GM19239 (cell line): ENCODE measurements around the gene TOR2A.

ENCODE experiments used
- DNase-seq: peaks from one replicate; pipeline ENCODE4 v3.0.0; 2011; ENCODE audit warnings: low spot score; ENCODE audit not compliant: insufficient read length
- FAIRE-seq: peaks from 2 replicates; lab custom pipeline; 2011; peaks lifted over from hg19 to GRCh38; lab: Jason Lieb, UNC

The TOR2A gene

DNA sequence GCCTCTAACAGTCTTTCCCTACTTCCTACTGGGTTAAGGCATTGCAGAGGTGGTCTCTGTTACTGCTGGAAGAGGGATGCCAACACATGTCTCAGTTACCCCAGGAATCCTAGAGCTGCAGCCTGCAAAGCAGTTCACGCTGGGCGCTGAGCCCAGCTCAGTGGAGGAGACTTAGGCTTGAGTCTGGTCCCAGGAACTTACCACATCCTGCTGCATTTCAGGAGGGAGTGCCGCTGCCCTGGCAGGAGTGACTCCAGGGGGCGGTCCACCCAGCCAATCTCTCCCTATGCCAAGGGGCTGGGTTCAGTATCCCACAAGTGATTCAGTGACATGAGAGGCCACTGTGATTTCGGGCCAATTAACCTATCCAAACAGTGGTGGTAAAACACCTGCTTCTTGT lies 11.7 kb downstream of the TOR2A start:
- FAIRE-seq: no peak
- DNase-seq: no peak

DNA sequence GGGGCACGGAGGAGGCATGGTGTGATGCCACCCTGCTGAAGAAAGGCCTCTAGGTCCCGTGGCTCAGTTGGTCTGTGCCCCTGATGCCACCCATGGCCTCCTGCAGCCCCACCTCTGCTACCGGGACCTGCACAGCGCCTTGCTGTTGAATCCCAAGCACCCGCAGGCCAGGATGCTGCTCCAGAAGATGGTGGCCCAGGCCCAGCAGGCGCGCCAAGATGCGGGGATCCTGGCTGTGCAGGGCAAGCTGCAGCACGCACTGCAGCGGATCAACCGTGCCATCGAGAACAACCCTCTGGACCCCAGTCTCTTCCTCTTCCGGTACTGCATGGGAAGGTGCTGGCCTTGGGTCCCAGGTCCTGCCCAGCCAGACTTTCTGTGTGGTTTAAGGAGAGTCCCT lies 12.1 kb downstream of the TOR2A start:
- no peak for FAIRE-seq
- no peak for DNase-seq

DNA sequence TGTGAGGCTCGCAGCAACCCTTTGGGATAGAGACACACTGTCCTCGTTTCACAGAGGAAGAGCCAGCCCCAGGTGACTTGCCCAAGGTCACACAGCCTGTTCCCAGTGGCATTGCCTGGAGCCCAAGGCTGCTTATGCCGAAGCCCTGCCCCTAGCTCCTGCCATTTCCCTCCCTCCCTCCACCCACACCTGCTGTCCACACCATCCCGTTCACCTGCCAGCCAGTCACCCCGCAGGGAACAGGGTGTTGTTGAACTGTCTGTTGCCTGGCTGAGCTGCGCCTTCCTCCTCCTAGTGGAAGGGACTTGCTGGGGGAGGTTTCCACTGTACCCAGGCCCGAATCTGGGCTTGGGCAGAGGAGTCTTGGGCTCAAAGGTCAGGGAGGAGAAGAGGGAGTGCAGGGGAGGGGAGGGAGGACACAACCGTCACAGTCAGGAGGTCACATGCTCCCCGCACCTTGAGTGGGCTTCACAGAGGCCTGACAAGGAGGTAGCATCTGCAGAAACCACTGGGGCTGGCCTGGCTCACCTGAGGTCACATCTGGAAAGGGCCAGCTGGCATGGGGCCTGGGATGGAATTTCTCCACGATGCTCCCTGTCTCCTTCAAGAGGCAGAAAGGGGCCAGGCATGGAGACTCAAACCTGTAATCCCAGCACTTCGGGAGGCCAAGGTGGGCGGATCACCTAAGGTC lies 12.9 kb downstream of the TOR2A start:
- no peak for DNase-seq
- no peak for FAIRE-seq

DNA sequence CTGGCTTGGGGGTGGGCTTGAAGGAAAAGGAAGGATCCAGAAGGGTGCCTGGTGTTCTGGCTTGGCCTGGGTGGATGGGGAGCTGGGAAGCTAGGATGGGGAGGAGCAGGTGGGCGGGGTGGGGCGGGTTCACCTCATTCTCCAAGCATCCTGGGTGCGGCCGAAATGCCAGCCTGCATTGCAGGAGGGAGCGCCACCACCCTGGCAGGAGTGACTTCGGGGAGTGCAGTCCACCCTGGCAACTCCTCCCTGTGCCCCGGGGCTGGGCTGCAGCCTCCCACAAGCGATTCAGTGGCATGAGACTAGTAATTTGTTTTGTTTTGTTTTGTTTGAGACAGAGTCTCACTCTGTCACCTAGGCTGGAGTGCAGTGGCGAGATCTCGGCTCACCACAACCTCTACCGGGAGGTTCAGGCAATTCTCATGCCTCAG lies 13.7 kb downstream of the TOR2A start:
- FAIRE-seq (no peak), DNase-seq (no peak)

- DNase-seq: no peak
- FAIRE-seq: no peak
These were observed 14.2 kb downstream of the TOR2A start for GRCh38 chr9:127720865-127721227.

DNA sequence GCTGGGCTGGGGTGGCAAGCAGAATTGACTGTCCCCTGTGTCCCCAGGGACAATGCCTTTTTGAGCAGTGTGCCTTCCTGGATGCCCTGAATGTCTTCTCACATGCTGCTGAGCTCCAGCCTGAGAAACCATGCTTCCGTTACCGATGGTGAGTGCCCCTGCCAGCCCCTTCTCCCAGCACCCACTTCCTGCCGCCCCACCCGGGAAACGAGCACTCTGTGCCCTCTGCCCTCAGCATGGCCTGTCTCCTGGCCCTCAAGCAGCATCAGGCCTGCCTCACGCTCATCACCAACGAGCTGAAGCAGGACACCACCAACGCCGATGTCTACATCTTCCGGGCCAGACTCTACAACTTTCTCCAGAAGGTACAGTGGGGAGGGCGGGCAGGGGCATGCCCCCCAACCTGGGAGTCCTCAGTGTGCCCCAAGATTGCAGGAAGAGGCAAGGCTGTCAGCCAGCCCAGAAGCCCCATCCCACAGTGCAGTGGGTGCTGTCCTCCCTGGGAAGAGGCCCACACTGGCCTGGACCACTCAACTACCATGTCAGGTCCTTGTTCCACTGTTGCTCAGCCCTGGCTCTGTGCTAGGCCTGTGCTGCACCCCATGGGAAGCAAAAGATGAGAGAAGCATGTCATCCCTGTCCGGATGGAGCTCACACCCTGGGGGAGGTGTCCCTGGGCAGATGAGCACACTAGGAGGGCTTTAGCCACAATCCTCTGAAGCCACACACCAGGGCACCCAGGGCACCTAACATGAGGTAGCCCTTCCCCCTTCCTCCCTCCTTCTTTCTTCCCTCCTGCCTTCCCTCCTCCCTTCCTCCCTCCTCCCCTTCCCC lies 14.8 kb downstream of the TOR2A start:
- DNase-seq (no peak), FAIRE-seq (no peak)

GRCh38 chr9:127717766-127718165 lies 17.3 kb downstream of the TOR2A start:
- FAIRE-seq (no peak), DNase-seq (no peak)

DNA sequence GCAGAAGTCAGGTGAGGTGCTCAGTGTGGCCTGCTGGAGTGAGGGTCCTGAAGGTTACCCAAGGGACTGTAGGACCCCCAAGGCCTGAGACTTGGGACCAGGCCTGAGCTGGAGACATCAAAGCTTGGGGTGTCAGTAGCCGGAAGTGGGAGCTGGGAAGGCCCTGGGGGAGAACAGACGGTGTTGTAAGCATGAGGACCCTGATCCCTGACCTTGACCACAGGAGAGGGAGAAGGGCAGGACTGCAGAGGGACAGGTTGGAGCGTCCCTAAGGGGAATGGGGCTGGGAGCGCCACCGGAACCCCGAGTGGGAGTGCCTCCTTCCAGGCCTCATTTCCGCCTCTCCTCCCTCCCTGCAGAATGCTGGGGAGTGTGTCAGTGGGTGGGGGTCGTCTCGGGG lies 18.7 kb downstream of the TOR2A start:
- DNase-seq (no peak), FAIRE-seq (no peak)

DNA sequence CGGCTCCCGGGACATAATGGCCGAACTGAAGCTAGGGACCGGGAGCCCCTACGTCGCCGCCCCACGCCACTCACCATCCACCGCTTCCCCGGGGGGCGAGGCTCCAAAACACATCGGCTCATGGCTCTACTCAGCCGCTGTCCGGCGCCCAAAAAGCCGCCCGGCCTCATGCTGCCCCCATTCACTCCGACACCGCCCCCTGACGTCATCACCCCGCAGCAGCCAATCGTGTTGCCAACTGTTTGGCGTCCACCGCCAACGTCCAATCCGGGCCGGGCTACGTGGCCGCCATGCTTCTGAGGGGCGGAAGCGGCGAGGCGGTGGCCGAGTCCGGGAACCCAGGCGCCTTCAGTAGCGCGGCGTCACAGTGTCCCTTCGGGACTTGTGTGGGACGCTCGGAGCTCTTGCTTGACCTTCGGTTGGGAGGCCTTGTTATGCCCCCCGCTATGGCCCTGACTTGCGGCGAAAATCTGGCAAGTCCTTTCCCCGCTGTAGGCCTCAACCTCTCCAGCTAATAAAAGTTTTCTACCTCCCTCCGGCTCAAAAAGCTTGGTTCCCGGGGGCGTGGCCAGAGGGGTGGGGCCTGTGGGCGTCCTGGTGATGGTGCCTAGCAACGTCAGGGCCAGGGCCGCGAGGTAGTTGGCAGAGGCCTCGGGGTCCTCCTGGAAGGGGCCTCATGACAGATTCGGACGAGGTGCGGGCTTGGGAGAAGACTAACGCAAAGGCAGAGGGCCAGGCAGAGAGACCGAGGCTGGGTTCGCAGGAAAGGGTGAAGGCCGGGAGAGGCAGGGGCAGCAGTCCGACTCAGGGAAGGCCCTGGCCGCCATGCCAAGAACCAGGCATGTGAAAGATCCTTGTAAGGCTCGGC lies 19.4 kb downstream of the TOR2A start, which contains the start of the genes PTRH1 and TTC16:
Gene PTRH1 (minus strand): TSS at position 194 of the 868 bp plus-strand sequence. CDS start 24 bp downstream, at position 170.
Gene TTC16 (plus strand): TSS at position 610 of the 868 bp plus-strand sequence. CDS start 67 bp downstream, at position 677.
- peak; percentile 98 for DNase-seq
- FAIRE-seq: peak; percentile 98

DNA sequence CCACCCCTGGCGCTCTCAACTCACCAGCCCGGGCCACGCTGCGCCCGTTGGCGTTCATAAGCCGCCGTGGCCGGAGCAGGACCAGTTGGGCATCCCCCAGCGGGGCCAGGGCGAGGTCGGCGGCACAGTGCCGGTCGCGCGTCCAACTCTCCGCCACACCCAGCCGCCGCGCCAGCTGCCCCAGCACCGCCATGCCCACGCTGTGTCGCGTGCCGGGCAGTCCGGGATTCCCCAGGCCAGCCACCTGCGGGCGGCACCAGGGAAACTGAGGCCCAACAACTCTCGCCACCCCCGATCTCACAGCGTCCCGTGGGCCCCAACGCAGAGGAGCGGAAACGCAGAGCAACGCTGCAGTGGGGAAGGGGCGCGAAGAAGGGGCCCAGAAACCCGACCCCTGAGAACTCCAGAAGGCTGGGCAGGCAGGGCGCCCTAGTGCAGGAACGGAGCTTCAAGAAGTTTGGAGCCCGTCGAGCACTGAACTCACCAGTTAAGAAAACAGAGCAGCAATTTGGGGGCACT lies 20.1 kb downstream of the TOR2A start:
- FAIRE-seq: no peak
- no peak for DNase-seq

DNA sequence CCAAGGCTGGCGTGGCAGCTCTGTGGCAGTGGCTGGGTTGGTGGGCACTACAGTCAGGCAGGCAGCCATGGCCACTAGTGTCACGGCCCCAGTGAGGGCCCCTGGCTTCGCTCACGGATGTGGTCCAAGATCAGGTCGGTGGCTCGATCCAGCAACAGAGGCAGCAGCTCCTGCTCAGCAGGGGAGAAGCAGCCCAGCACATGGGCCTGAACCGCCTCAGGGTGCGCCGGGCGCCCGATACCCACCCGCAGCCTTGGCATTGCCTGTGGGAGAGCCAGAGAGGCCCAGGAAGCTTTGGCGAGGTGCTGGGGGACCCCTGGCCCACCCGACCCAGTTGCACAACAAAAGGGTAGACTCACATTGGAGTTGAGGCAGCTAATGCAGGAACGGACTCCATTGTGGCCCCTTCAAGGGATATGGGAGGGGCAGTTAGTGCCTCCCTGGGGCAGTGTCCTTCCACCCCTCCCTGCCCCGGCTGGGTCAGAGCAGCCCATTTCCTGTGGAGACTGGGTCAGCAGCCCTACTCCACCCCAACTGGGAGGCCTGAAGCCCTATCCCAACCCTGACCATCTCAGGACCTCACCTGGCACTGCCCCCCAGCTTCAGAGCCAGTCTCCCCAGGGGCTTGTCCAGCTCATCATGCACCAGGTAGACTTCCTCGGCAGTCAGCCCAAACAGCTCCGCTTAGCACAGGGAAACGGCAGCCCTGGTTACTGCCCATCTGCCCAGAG lies 20.9 kb downstream of the TOR2A start:
- DNase-seq (no peak), FAIRE-seq (no peak)

- no peak for DNase-seq
- no peak for FAIRE-seq
These were observed 22.2 kb downstream of the TOR2A start for GRCh38 chr9:127712867-127713266.

DNA sequence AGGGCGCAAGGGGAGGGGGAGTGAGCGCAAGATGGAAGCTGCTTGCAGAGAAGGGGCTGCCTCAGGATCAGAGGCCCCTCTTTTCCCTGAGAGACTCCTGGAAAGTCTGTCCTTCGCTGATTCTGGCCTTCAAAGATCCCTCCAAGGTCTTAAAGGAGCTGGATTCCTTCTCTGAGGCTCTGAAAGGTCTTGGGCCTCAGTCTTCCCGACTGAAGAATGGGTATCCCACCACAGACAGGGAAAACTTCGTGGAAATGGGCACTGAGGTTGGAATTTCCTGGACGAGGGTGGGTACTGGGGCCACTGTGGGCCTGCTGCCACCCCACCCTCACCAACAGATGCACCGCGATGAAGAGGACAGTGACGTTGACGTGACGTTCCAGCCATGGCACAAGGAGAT lies 22.7 kb downstream of the TOR2A start:
- FAIRE-seq (no peak), DNase-seq (no peak)

DNA sequence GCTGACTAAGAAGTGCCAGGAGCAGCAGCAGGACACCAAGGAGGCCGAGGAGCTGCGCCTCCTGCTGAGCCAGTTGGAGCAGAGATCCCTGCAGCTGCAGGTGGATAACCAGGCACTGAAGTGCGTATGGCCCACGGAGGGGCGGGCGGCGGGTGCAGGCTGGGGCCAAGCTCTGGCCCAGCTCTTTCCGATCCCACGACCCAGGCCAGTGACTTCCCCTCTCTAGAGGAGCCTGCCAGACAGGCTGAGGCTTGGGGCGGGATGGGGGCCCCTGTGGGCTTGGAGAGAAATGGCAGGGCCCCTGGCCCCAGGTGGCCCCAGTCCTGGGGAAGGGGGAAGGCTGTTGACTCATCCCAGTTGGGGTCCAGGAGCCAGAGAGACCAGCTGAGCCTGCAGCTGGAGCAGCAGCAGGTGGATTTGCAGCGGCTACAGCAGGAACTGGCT lies 23.2 kb downstream of the TOR2A start:
- DNase-seq: no peak

DNA sequence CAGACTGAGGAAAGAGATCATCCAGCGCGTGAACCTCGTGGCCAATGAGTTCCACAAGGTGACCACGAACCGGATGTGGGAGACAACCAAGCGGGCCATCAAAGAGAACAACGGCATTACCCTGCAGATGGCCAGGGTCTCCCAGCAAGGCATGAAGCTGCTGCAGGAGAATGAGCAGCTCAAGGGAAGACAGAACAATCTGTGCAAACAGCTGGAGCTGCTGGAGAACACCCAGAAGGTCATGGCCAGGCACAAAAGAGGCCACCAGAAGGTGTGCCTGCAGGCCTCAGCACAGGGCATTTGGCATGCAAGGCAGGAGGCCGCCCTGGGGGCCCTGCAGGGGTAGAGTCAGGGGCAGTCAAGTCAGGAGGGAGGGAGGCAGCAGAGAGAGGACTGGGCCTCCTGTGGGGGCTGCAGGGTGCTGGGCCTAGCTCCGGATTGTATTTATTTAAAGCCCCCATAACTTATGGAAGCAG lies 23.8 kb downstream of the TOR2A start:
- FAIRE-seq: no peak
- DNase-seq: no peak

More for the DNA sequence above, 23.2 kb downstream of the TOR2A start:
- no peak for FAIRE-seq

DNA sequence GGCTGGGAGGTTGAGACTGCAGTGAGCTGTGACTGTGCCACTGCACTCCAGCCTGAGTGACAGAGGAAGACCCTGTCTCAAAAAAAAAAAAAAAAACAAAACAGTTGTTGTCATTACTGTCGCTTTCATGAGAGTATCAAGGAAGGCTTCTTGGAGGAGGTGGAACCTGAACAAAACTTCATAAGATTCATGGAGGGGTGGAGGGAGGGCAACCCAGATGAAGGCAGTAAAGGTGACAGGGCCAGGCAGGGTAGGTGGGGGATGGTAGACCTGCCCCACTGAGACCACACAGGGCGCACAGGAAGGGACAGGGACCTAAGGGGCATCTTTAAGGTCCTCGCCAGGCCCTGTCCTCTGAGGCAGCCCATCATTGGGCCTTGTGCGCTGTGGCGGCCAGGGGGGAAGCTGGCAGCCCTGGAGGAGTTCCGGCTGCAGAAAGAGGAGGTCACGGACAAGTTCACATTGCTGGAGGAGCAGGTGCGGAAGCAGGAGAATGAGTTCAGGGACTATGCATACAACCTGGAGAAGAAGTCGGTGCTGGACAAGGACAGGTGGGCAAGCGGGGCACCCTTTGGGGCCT lies 24.8 kb downstream of the TOR2A start:
- DNase-seq (no peak), FAIRE-seq (no peak)

DNA sequence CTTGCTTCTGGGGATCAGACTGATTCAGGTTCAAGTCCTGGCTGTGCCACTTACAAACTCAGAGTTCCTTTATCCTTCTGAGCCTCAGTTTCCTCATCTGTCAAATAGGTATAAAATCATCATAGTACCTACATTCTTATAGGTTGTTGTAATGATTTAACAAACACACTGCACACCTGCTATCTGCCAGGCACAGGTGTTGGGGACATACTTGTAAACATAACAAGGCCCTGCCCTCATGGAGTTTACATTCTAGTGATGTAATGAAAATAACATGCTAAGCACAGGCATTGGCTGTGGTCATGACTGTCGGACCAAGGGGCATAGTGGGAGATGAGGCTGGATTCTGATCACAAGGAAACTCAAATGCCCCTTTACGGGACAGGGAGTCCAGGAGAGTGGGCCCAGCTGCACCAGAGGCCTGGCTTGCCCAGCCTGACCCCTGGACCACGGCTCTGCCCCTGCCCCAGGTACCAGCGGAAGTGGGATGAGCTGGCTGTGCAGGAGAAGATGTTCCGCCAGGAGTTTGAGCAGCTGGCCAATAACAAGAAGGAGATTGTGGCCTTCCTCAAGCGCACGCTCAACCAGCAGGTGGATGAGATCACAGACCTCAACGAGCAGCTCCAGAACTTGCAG lies 26.0 kb downstream of the TOR2A start:
- FAIRE-seq (no peak), DNase-seq (no peak)

GRCh38 chr9:127707766-127708165 lies 27.3 kb downstream of the TOR2A start:
- DNase-seq: no peak
- no peak for FAIRE-seq

GRCh38 chr9:127706836-127707241 lies 28.3 kb downstream of the TOR2A start, which contains the start of gene CFAP157:
Gene CFAP157 (plus strand): TSS chr9:127706988. CDS start chr9:127707032, 44 bp downstream.
- no peak for FAIRE-seq
- no peak for DNase-seq
